HG03575 (cell line): Measurements from ENCODE around the gene CSNK1G3.
"Not testable (repeated sequence)": the region's sequence is repeated elsewhere in the genome, so short reads cannot be mapped to it uniquely, and the experiment has no call there.

Experiments used
- ATAC-seq: cut with Tn5 transposase; IDR thresholded peaks from one replicate; pipeline ENCODE4 v1.9.1; 2021; ENCODE audit not compliant: unreplicated experiment, insufficient number of reproducible peaks, low FRiP score; ENCODE audit errors: extremely low read depth

Gene CSNK1G3

DNA sequence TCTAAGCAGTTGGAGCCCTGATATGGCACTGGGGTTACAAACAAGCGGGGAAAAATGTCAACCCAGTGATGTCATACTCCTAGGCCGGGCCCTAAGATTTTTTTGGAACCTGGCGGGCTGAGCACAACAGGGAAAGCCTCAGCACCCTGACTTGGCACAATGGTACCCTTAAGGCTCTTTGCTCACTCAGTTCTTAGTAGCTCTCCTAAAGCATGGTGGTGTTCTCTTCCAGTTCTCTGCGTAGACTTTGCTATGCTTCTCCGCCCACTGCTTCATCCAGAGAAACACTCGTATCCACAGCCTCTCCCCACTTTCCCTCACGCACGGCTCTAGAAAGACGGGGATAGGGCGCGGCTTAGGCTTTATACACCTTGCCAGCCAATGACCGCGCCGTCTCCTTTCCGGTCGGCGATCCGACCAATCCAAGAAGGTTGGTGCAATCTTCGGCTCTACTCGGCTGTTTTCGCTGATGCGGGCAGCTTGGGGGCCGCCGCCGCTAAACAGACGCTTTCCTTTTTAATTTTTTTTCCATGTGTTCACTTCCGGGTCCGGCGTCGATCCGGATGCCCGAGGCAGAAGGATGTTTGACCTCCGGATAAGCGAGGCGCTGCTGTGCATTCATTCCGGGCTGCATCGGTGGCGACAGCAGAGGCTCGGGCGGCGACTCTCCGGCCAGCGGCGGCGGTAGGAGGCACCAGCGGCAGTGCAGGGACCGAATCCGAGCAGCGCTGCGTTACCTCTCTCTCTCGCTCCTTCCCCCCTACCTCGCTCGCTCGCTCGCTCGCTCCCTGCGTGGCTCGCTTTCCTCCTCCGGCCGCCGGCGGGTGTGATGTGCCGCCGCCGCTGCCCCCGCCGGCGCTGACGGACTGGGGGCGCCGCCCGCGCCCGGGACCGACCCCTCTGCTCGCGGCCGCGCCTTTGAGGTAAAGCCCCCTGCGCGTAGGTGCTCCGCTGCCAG, at the start of gene CSNK1G3:
CSNK1G3 (plus strand) TSS at position 530 of the 958 bp plus-strand sequence. CDS start 33,487 bp downstream, outside the sequence.
- peak; percentile 86 for ATAC-seq

DNA sequence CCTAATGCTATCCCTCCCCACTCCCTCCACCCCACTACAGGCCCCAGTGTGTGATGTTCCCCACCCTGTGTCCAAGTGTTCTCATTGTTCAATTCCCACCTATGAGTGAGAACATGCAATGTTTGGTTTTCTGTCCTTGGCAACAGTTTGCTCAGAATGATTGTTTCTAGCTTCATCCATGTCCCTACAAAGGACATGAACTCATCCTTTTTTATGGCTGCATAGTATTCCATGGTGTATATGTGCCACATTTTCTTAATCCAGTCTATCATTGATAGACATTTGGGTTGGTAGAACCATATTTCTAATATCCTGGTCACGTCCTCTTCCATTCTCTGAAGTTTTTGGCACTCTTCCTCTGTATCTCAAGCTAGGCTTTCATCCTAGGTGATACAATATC, 45.1 kb upstream of the CSNK1G3 start:
- ATAC-seq, result not testable (repeated sequence)

DNA sequence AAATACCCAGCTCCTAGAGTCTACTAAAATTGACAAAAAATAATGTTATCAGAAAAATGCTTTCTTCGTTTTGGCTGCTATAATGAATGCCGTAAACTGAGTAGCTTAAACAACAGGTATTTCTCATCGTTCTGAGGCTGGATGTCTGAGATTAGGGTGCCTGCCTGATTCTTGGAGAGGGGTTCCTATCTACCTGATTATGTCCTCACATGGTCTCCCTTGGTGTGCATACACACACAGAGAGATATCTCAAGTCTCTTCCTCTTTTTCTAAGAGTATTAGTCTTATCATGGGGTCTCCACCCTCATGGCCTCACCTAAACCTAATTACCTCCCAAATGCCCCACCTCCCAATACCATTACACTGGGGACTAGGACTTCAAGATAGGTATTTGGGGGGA, 40.6 kb upstream of the CSNK1G3 start:
- ATAC-seq, result no peak

DNA sequence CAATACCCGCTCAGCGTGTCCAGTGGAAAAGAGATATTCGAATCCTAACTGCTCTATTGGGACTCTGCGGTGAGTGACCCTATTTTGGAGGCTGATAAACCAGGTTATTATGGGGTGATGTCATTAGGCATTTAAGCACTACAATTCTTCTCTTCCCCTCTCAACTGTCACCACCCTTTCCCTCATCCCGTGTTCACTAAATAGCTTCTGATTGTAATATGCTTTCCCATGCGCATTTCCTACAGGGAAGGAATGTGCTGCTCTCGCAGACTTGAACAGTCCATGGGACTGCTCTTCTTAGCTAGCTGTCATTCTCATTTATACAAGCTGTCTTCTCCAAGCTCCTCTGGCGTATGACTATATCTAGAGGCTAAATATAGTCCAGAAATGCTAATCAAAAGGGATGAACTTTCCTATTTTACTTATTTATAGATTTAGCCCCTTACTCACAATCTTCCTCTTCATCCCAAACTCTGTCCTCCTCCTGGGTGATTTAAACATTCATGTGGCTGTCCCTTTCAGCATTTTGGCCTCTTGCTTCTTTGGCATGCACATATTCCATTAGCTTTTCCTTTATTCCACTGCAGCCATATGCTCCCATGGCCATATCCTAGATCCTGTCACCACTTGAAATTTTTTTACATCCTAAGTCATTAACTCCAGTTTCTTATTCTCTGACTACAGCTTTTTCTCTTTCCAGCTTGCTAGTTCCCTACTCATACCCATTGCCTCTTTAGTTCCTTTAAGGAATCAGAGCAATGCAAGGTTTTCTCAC, 39.6 kb upstream of the CSNK1G3 start:
- ATAC-seq, result no peak

GRCh38 chr5:123474228-123474627, 37.7 kb upstream of the CSNK1G3 start:
- no peak for ATAC-seq

DNA sequence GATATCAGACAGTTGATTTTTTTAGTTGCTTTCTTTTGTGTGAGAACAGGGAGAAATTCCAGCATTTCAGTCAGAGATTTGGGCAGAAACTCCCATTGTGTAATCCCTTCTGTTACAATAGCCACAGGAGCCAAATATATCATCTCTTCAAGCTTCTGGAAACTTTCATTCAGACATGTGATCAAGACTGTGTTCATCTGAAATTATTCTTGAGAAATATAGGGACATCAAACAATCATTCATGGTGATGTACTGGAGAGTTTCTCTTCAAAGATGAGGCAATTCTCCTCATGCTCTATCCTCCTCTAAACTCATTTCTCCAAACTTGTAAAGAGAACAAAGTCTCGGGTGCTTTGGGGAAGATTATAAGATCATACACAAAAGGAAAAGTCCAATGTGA, 35.2 kb upstream of the CSNK1G3 start:
- ATAC-seq, result no peak

DNA sequence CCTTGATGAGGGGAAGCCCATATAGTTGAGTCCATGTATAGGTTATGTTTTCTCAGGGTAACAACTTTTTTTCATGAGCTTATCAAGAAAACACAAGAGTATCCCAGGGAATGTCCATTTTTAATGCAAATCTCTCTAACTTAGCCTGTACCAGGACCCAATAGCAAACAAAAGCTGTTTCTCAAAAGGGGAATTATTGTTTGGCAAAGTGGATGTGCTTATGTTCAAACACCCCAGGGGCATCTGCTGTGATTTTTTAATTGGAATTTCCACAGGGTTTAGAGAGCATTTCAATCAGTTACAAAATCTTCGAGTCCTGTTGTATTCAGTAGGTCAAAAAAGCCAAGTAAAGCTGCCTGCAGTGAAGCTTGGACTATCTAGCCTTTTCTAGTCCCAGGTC, 33.4 kb upstream of the CSNK1G3 start:
- ATAC-seq, result no peak

GRCh38 chr5:123482258-123482657, 29.7 kb upstream of the CSNK1G3 start:
- ATAC-seq, result no peak

DNA sequence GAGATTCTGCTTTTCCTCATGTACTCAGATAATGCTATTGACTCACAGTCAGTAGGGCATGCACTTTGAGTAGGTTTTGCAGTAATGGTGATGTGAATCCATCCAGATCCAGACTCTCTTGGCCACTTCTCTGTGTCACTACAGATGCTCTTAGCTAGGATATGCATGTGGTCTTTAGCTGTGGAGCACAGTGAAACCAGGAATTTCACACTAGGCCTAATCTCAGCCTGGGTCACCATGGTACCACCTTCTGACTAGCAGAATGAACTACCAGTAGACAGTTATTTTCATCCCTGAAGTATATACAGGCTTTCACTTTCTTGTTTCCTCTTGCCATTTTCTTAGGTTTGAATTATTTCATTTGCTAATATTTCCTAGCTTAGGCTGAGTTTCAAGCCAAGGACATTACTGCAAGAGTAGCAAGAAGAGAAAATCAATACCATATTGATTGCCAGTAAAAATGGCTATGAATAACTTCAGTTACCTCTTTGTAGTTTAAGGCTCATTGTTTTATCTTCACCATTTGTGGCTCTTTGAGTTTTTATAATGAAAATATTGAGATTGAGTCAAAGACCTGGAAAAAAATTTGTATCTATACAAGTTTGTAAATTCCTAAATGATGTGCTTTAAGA, 28.4 kb upstream of the CSNK1G3 start:
- no peak for ATAC-seq

DNA sequence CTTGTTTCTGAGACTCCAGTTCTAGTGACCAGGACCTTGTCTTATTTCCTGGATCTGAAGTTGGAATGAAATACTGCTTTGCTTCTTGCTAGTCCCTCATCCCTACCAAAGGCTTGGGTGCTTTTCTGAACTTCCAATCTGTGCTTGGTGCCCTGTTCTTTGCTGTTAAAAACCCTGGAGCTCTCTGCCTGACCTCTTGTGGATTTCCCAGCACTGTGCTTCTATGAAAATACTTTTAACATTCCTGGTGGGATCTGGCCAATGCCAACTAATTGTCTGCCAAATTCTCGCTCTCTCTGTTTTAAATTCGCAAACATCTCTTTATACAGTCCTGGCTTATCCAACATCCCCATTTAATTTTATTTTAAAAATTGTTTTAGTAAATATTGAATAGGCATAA, 26.7 kb upstream of the CSNK1G3 start:
- ATAC-seq, result no peak

GRCh38 chr5:123486951-123487655, 24.9 kb upstream of the CSNK1G3 start:
- no peak for ATAC-seq

DNA sequence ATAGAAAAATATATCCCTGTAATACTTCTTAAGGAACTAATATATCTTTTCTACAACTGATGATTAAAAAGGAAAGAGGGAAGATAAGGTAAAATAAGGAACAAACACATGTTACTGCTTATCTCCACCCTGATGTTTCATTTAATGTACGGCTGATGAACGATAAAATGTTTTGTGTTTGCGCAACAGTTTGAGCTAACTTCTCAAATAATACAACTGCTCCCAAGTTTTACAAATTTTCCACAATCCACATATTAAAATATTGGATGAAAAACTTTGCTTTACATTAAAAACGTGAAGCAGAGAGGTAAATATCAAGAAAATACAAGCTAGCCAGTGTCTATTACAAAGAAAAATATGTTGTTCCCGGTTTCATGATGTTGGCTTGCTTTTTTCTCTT, 21.0 kb upstream of the CSNK1G3 start:
- no peak for ATAC-seq

GRCh38 chr5:123495211-123495610, 16.8 kb upstream of the CSNK1G3 start:
- ATAC-seq, result not testable (repeated sequence)

DNA sequence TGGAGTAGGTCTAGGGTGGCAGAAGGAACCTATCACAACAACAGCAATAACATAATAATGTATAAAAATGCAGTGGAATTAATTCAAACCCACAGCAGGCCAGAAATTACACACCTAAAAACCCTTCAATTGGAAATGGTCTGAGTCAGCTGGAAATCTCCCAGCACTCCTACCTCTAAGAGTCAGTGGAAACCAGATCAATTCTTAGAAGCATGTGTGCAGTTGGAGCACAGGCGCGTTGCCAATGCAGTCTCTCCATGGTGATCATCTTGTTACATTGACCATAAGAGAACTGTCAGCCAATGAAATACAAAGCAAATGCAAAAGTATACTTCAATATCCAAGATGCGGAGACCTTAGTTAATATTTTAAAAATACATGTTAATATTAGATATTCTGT, 15.1 kb upstream of the CSNK1G3 start:
- ATAC-seq, result no peak

- ATAC-seq, result no peak
These were observed 11.5 kb upstream of the CSNK1G3 start for GRCh38 chr5:123500471-123500870.

- ATAC-seq, result no peak
These were observed 9.9 kb upstream of the CSNK1G3 start for GRCh38 chr5:123502120-123502519.

DNA sequence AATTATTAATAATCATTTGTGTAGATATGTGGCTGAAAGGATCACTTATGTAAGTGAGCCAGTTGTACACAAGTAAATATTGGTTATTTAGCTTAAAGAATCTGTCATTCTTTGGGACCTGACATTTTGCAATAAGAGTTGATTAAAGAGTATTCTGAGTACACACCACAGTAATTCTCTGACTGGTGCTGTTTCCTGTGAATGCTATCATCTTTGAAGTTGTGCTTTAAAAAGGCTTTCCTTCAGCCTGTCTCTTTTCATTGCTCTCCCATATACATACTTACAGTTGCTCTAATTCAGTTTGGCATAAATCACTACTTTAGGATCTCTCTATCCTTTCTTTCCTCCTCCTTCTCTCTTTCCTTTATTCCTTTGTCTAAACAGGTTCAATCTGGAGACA, 8.7 kb upstream of the CSNK1G3 start:
- ATAC-seq, result no peak

DNA sequence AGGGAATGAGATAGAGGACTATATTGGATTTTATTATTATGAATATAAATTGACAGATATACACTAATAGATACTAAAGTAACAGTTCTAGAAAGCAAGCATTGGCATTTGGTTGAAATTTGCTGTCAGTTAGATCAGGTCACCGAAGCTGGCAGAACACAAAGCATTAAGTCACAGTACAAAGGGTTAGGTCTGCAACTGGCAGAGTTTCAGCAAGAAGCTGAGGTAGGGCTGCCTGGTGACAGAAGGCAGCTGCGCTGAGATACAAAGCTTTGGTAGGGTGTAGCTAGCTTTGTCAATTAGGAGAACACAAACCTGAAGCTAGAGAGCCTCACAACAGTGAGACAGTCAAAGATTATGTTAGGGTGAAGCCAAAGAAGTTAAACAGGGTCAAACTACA, 6.3 kb upstream of the CSNK1G3 start:
- ATAC-seq, result no peak

GRCh38 chr5:123508441-123508840, 3.5 kb upstream of the CSNK1G3 start:
- no peak for ATAC-seq
